Activated T-cell treated with anti-CD3 and anti-CD28 coated beads for 48 hours (primary cell): ENCODE measurements around the gene CXorf58.
"Not testable (repeated sequence)": the region's sequence is repeated elsewhere in the genome, so short reads cannot be mapped to it uniquely, and the experiment has no call there.

Source experiments
- DNase-seq: peaks from one replicate; pipeline ENCODE4 v3.0.0-alpha.2; 2020; ENCODE audit warnings: low read depth

CXorf58 gene

GRCh38 chrX:23907498-23908218, at the start of gene CXorf58, which contains the start of gene APOO:
Gene CXorf58, plus strand, starts transcription at chrX:23908006. Its CDS starts 2,297 bp downstream, at chrX:23910303.
Gene APOO, minus strand, starts transcription at chrX:23907938. Its CDS starts 236 bp downstream, at chrX:23907702.
- peak; percentile 87 for DNase-seq

DNA sequence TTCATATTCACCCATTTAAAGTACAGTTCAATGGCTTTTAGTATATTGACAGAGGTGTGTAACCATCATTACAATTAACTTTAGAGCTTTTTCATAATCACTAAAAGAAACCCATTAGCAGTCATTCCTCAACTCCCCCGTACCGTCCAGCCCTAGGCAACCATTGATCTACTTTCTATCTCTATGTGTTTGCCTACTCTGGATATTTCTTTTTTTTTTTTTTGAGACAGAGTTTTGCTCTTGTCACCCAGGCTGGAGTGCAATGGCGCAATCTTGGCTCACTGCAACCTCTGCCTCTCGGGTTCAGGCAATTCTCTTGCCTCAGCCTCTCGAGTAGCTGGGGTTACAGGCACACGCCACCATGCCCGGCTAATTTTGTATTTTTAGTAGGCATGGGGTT, 48.6 kb upstream of the CXorf58 start:
- DNase-seq, result not testable (repeated sequence)

DNA sequence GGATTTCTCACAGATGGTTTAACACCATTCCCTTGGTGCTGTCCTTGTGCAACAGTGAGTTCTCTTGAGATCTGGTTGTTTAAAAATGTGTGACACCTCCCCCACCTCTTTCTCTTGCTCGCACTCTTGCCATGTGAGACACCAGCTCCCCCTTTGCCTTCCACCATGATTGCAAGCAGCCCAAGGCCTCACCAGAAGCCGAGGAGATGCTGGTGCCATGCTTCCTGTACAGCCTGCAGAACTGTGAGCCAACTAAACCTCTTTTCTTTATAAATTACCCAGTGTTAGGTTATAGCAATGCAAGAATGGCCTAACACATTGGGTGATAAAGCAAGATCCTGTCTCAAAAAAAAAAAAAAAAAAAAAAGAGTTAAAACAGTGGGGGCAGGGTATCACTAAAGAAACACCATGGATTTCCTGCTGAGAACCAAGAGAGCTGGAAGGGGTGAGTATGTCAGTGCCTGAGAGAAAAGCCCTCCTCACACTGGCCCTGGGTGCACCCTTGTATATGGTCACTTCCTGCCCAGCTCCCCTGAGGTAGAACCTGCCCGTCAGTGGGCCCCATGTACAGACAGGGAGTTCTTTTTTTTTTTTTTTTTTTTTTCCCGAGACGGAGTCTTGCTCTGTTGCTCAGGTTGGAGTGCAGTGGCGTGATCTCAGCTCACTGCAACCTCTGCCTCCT, 46.5 kb upstream of the CXorf58 start:
- DNase-seq, result no peak

DNA sequence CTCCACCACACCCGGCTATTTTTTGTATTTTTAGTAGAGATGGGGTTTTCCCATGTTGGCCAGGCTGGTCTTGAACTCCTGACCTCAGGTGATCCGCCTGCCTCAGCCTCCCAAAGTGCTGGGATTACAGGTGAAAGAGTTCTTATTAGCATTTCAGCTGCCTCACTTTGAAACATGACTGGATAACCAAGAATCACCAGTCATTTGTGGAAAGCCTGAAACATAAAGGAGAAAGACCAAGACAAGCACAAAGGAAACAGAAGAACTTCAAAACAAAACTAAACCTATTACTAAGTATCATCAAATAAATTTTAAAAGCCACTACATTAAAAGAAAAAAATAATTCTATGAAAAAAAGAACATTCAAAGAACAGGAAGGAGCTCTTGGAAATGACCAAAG, 45.9 kb upstream of the CXorf58 start:
- DNase-seq, result not testable (repeated sequence)

- DNase-seq, result no peak
Measured at GRCh38 chrX:23864742-23865326, 43.0 kb upstream of the CXorf58 start.

- DNase-seq, result no peak
Measured at GRCh38 chrX:23870041-23870440, 37.8 kb upstream of the CXorf58 start.

DNA sequence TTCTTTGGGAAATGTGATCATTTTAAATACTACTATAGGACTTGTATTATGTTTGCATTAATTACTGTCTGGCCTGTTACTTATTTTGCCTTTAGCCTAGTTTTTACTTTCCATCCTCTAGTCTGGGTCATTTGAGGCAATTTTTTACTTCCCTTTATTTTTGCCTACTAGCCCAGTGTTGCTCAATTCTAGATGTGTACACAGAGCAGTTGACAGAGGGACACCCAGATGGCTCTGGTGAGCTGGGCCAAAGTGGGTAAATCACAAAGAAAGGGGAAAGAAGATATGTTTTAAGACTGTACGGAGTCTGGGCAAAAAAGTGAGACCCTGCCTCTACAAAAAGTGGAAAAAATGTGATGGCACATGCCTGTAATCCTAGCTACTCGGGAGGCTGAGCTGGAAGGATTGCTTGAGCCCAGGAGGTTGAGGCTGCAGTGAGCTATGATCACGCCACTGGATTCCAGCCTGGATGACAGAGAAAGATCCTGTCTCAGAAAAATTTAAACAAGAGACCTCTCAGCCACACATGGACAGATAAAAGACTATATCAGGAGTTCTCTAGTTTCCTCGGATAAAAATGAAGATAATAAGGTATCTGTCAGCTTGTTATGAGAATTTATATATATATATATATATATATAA, 35.8 kb upstream of the CXorf58 start:
- DNase-seq, result no peak

- DNase-seq, result no peak
Measured at GRCh38 chrX:23879380-23880090, 28.3 kb upstream of the CXorf58 start.

- no peak for DNase-seq
Measured at GRCh38 chrX:23883737-23884354, 24.0 kb upstream of the CXorf58 start.

DNA sequence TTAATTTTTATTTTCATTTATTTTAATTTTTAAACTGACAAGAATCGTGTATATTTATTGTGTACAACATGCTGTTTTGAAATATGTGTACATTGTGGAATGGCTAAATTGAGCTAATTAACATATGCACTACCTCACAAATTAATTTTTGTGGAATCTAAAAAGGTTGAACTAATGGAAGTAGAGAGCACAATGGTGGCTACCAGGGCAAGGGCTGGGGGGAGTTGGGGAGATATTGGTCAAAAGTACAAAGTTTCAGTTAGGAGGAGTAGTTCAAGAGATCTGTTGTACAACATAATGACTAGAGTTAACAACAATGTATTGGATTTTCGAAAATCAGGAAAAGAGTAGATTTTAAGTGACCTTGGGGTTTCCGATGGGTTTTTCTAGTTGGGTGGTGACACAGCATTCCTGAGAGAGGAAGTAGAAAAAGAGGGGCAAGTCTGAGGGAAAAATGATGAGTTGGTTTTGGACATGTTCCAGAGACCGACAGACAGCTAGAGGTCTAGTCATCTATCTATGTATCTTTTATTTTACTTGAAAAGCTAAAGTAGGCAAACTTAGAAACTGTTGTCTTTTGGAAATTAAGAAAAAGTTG, 23.3 kb upstream of the CXorf58 start:
- DNase-seq, result no peak

DNA sequence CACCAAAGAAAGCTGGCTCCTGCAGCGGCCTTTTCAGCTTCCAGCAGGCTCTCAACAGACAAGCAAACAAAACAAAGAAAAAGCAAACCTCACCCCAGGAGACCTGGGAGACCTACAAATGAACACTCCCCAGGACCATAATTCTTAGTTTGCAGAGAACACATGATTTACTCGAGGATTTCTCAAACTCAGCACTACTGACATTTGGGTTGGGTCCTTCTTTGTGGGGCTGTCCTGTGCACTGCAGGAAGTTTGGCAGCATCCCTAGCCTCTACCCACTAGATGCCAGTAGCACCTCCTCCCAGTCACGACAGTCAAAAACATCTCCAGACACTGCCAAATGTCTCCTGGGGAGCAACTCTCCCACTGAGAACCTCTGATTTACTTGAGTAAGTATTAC, 22.0 kb upstream of the CXorf58 start:
- DNase-seq, result no peak

DNA sequence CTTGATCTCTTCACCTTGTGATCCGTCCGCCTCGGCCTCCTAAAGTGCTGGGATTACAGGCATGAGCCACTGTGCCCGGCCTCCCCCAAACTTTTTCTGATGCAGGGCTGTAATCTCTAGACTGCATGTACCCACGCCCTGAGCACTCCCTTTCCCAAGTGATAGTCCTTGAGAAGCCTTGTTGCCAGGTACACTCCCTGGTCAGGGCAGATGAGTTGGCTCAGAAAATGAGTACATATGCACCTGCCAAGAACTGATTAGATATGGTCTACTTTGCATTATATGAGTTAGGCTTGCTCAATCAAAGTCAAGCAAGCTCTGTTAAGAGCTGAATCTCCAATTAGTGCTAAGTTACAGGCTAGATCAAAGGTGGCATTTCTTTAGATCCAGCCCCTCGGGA, 20.4 kb upstream of the CXorf58 start:
- DNase-seq, result no peak

- DNase-seq, result no peak
Measured at GRCh38 chrX:23887918-23888317, 19.9 kb upstream of the CXorf58 start.

- no peak for DNase-seq
Measured at GRCh38 chrX:23888887-23889501, 18.8 kb upstream of the CXorf58 start.

- DNase-seq, result no peak
Measured at GRCh38 chrX:23890933-23891332, 16.9 kb upstream of the CXorf58 start.

GRCh38 chrX:23894993-23895392, 12.8 kb upstream of the CXorf58 start:
- DNase-seq, result not testable (repeated sequence)

DNA sequence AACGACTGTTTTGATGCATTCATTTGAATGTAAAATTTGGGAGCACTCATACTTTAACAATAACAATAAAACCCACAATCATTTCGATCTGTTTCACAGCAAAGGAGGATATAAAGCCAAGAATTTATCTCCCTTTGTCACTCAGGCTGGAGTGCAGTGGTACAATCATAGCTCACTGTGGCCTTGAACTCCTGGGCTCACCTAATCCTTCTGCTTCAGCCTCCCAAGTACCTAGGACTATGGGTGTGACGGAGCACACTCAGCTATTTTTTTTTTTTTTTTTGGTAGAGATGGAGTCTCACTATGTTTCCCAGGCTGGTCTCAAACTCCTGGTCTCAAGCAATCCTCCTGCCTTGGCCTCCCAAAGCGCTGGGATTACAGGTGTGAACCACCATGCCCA, 11.3 kb upstream of the CXorf58 start:
- not testable (repeated sequence) for DNase-seq

DNA sequence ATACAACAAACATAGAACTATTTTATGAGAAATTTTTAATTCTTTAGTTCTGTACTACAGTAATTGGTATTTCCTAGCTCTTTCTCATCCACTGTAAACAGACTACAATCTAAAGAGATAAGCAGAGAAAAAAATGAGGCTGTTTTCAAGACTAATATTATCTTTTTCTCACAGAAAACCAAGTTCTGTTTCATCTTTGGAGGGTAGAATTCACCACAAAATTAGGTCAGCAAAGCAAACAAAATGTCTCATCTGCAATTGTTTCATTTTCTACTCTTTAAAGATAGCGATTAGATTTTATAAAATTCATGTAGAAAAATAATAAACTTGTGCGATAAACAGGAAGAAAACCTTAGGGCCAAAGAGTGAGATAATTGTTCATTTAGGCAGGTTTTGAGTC, 10.8 kb upstream of the CXorf58 start:
- no peak for DNase-seq

GRCh38 chrX:23898412-23898959, 9.3 kb upstream of the CXorf58 start:
- DNase-seq, result no peak

DNA sequence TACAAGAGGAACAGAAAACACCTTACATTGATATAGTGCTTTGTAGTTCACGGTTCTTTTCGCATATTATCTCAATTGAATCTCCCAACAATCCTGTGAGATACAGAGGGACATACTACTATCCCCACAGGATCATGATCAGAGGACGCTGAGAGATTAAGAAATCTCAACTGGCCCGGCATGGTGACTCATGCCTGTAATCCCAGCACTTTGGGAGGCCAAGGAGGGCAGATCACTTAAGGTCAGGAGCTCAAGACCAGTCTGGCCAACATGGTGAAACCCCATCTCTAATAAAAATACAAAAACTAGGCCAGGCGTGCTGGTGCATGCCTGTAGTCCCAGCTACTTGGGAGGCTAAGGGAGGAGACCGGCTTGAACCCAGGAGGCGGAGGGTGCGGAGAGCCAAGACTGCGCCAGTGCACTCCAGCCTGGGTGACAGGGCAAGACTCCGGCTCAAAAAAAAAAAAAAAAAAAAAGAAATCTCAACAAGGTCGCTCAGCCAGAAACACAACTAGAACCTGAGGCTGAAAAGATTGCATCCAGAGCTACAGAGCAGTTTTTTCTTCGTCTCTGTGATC, 7.5 kb upstream of the CXorf58 start:
- no peak for DNase-seq
